HL-60/S4 (cell line): ENCODE results near the gene CSTPP1.
"Not testable (repeated sequence)": the region's sequence is repeated elsewhere in the genome, so short reads cannot be mapped to it uniquely, and the experiment has no call there.

Experiments used
- in situ Hi-C: fragments of 300-500 bp; cut with MboI; formaldehyde crosslinking; loops from 2 replicates; pipeline ENCODE4 v1.14.3; 2022; ENCODE audit warnings: low sequenced_read_pairs

CSTPP1 gene

DNA sequence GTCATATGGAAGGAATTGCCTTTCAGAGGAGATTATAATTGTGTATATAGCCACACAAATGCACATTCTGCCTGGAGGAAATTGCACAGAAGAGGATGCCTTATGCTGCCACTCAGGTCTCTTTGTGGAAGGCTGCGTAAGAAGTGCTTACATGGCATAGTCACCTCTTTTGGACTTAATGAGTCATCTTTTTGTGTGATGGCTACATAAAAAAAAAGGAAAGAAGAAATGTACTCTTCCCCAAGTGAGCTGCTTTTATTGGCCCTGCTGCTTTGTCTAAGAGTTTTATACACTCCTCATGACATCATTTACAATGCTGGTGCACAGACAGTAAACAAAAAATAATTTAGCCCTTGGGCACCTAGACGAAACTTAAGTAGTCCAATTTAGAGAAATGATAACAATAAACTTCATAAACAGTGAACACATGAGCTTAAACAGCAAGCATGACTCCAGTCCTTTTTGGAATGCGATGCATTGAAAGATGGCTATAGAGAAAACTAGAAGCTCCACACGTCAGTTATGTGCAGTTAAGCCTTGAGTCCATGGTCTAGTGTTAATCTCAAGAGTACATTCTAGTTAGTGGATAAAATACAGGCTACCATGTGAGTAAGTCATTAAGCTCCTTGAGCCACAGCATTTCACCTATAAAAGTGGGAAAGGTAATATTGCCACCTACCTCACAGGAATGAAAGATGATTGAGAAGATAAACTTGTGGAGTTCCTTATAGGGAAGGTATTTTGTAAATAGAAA lies 12.0 kb downstream of the CSTPP1 start:
- in situ Hi-C loops, result no loop called here

DNA sequence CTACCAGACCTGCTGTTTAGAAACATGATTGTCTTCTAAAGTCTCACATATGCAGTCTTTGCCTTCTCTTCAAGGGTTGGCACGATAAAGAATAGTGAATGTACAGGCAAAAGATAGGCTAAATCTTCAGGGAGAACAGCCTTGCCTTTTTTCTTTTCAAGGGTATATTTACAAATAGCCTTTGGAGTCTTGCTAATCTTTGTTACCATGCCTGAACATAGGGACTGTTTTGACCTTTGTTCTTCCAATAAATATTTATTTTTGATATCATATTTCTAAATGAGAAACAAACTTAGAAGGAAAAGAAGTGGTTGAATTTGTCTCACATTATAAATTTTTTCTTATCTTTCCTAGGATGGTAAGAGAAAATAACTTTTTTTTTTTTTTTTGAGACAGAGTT lies 12.7 kb downstream of the CSTPP1 start:
- in situ Hi-C loops, result no loop called here

DNA sequence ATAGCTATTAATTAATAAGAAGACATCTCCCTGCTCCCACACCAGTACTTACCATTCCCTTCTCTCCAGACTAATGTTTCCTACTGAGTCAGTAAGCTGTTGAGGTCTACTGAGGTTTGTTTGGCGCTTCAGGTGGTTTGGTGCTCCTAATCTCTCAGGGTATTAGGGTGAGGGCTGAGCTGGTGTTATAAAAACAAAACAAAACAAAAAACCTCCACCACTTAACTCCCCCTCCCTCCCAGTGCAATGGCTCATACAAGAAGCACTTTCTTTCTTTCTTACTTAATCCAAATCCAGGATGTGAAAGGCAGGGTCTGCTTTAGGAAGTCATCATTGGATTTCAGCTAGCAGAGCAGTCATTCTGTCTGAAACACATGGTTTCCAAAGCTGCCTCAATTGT lies 15.3 kb downstream of the CSTPP1 start:
- in situ Hi-C loops, result no loop called here

DNA sequence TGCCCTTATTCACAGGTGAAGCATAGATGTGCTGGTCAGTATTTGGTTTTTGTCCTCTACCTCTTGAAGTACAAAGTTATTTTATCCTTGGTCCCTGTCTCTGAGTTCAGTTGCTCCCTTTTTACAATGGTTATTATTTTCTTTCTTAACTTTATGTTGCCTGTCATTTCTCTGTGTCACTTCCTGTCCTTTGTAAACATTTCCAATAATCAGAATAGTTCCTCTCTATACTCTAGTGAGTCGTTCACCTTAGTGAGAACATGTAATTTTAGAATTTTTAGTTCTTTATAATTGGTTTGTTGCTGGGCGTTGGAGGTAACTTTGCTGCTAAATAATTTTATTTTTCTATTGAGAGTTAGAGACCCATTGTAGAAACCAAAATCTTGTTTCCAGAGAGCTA lies 16.0 kb downstream of the CSTPP1 start:
- in situ Hi-C loops, result no loop called here

DNA sequence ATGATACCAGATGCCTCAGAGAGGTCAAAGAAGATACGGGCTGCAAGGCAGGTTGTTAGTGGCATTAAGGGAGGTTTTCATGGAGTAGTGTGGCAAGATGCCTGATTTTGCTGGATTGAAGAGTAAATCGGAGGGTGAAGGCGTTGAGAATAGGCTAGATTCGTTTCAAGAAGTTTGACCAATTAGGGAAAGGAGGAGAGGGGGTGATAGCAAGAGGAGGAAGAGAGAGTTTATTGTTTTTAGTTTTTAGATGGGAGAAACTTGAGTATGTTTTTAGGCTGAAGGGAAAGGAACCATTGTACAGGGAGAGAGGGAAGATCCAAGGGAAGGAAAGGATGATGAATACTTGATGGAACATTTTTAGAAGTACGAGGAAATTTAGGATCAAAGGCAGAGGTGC lies 16.5 kb downstream of the CSTPP1 start:
- in situ Hi-C loops, result no loop called here

DNA sequence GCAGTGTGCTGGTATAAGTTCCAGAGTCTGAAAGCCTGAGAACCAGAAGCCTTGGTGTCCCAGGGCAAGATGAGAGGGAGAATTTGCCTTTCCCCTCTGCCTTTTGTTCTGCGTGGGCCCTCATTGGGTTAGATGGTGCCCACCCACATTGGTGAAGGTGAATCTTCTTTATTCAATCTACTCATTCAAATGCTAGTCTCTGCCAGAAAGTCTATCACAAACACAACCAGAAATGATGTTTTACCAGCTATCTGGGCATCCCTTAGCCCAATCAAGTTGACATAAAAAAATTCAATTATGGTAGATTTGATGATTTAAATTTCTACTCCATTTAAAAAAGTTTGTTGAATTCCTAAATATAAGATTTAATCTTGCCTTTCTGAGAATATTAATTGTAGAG lies 22.2 kb downstream of the CSTPP1 start:
- in situ Hi-C loops, result no loop called here

DNA sequence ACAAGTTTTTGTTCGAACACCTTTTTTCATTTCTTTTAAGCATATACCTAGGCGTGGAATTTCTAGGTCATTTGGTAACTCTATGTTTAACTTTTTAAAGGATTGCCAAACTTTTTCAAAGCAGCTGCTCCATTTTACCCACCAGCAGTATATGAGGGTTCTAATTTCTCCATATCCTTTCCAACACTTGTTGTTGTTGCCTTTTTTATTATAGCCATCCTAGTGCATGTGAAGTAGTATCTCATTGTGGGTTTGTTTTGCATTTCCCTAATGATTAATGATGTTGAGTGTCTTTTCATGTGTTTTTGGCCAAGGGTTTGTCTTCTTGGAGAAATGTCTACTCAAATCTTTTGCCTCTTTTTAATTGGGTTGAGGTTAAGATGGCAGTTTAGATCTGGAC lies 24.5 kb downstream of the CSTPP1 start:
- in situ Hi-C loops, result no loop called here

DNA sequence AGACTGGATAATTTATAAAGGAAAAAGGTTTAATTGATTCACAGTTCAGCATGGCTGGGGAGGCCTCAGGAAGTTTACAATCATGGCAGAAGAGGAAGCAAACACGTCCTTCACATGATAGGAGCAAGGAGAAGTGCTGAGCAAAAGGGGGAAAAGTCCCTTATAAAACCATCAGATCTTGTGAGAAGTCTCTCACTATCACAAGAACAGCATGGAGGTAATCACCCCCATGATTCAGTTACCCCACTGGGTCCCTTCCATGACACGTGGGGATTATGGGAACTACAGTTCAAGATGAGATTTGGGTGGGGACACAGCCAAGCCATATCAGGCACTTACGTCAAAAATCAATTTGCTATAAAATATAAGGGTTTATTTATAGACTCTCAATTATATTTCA lies 25.3 kb downstream of the CSTPP1 start:
- in situ Hi-C loops, result not testable (repeated sequence)

DNA sequence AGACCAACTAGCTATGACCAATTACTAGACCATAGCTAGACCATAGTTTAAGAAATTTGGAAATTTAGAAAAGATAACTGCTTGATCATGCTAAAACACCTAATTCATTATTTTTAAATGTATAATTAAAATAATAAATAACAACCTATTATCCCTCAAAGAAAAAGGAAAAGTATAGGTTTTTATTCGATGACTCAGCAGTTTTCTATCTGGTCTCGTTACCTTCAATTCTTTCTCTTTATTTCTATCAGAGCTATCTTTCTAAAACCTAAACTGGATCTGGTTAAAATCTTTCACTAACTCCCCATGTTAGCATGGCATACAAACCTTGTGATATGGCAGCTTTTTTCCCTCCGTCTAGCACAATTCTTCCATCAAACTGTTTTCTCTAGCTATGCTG lies 27.3 kb downstream of the CSTPP1 start:
- in situ Hi-C loops, result no loop called here

DNA sequence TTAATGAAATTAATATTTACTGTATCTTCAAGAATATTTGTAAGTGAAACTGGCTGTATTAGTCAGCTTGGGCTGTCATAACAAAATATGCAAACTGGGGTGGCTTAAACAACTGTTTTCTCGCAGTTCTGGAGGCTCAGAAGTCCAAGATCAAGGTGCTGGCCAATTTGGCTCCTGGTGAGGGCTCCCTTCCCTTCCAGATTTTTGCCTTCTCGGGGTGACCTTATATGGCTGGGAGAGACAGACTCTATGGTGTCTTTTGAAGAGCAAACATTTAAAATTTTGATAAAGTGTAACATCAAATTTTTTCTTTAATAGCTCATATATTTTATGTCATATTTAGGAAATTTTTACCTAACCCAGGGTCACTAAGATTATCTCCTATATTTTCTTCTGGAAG lies 30.2 kb downstream of the CSTPP1 start:
- in situ Hi-C loops, result no loop called here

DNA sequence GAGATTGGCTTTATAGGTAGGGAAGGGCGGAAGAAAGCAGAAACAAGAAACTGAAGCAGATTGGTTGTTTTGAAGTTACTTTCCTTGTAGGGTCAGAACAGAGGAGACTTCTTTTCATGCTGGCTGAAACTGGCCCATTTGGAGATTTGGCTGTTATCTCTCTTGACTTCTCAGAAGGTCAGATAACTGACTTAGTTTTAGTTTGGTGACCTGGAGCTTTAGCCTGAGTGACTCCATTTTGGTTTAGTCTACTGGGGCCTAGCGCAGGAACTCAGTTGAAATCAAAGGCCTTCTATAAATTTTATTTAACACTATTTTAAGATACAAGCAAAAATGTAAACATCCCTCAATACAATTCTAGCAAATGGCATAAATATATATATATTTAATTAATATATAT lies 31.4 kb downstream of the CSTPP1 start:
- in situ Hi-C loops, result no loop called here

DNA sequence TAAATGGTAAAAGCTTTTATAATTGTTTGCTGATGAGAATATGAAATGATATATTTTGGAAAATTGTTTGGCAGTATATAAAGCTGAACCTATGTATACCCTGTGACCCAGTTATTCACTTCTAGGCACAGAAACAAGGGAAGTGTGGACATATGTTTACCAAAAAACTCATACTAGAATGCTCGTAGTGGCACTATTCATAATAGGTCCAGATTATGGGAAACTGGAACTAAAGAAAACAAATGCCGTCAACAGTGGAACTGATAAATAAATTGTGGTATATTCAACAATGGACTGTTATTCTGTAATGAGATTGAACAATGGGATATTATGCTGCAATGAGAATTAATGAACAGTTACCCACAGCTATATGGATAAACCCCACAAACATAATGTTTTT lies 32.8 kb downstream of the CSTPP1 start:
- in situ Hi-C loops, result no loop called here

DNA sequence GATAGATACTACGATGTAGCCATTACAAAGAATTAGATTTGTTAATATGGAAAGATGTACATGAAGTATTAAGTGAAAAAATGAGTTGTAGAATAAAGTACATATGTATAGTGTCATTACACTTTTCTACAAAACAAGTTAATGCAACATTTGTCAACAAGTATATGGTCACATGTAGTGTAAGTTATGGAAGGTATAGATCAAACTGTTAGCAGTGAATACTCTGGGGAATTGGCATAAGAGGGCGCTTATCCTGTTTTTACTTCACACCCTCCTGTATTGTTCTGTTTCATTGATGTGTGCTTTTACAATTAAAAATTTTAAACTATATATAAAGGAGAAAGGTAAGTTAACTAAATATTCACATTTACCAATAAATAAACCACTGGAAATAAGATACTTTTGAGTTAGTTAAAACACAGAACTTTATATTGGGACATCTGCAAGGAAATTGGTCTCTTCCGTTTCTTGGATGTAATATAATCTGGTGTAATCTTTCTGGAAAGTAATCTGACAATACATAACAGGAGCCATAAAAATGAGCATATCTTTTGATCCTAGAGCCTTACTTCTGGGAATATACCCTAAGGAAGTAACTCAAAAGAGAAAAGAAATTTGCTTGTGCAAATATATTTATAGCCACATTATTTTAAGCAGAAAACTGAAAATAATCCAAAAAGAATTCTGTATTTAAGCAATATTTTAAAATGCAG lies 34.5 kb downstream of the CSTPP1 start:
- in situ Hi-C loops, result no loop called here

DNA sequence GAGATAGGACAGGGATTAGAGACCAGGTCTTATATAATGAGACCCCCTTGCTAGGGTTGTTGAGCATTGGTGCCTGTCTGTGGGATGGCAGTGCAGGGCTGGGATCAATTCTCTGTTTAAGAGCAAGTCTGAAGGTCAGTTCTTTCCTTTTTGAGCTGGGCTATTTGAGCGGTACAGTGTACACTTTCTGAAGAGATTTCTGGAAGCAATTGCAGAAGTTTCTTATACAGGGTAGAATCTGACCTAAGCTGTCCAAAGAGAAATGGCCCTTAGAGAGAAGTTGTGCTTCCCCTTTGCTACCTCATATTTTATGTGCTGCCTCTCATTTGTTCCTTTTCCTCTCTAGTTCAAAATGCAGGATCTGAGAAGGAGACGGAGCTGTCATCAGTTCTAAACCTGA lies 35.8 kb downstream of the CSTPP1 start:
- in situ Hi-C loops, result no loop called here

DNA sequence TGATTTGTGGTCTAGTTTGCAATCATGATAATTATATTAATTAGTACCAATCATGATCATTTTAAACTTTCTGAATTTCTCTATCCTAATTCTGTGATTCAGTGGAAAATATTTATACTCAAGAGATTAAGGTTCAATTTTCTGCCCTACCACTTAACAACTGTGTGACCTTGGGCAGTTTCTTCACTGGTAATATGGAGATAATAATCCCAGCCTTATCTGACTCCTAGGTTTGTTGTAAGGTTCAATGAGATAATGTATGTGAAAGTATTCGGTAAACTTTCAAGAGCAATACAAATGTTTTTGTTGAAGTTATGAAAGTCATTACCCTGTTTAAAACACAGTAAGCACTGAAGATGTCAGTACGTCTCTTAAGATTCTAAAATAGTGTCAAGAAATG lies 36.3 kb downstream of the CSTPP1 start:
- in situ Hi-C loops, result no loop called here

DNA sequence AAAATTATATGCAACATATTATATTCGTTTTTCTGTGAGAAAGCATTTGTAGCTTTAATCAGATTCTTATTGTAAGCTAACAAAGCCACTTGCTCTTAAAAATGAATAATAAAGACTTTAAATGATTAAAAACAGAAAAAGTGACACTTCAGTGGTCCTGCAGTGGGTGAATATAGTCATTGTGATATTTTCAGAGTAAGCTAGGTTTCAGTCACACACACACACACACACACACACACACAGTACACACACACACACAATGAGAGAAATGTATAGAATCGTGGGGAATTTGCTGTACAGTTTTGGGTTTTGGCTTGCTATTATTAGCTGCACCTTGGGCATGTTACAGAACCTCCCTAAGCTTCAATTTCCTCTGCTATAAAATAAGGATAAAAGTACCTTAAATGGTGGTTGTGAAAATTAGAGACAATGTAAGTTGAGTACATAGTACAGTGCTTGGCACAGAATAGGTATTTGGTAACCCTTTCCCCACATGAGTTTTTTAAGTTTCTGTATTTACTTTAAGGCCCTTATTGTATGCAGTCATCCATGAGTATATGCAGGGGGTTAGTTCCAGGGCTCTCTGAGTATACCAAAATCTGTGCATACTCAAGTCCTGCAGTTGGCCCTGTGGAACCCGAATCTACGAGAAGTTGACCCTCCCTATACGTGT lies 39.8 kb downstream of the CSTPP1 start:
- in situ Hi-C loops, result no loop called here

DNA sequence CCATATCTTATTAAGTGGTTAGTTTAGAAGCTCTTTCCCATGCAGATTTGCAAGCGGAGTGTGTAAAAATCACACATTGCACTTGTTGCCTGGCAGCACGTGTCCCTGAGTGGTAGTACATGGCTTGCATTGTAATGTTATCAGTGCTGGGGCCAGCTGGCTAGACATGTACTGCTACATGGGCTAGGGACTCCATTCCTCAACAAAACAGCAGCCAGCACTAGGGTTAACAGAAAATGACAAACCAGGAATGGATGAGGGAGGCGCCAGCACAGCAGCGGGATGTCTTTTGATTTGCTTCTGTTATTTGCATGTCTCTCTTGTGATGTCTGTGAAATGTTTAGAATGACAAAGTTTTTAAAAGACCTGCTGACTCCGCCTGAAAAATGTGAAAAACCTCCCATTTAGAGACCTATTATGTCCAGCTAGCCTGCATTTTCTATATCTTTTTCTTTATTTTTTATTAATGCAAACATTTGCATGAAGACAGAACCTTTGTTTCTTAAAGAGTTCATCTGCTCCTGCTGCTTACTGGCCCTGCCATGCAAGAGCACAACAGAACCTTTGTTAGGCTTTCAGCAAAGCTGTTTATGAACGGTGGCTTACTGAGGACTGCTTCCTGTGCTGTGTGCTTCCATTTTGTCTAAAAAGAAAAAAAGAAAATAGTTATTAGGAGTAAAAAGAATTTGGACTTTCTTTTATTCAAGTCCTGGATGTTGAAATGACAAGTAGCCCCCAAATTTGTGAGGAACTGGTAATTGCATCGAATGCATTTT lies 40.7 kb downstream of the CSTPP1 start:
- in situ Hi-C loops, result no loop called here

DNA sequence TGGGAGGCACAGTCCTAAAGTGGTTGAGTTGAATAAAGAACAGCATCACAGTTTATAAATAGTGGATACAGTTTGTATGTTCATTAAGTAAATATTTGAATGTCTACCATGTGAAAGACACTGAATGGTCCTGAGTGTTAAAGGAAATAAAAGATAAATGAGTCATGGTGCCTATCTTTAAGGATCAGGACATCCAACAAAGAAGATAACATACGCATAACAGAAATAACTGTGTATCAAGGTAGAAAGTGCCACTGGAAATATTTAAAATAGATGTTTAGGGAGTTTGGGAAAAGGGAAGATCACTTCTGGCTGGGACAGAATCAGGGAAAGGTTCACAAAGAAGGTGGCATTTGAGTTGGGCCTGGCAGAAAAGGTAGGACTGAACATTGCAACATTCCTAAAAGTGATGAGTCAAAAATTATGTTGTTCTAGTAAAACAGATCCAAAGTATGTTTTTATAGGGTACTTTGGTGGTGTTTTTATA lies 41.5 kb downstream of the CSTPP1 start:
- in situ Hi-C loops, result no loop called here

DNA sequence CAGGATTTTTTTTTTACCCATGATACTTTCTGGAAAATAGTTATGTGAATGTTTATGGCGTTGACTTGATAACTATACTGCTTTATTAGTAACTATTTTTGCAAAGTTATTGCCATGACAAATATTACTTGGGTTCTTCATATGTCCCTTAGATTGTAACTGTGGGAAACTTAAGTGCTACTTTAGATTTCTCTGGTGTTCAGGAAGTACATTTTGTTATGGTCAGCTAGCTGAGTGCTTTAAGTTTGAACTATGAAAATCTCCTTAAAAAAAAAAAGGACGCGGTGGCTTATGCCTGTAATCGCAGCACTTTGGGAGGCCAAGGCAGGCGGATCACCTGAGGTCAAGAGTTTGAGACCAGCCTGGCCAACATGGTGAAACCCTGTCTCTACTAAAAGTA lies 42.8 kb downstream of the CSTPP1 start:
- in situ Hi-C loops, result no loop called here

DNA sequence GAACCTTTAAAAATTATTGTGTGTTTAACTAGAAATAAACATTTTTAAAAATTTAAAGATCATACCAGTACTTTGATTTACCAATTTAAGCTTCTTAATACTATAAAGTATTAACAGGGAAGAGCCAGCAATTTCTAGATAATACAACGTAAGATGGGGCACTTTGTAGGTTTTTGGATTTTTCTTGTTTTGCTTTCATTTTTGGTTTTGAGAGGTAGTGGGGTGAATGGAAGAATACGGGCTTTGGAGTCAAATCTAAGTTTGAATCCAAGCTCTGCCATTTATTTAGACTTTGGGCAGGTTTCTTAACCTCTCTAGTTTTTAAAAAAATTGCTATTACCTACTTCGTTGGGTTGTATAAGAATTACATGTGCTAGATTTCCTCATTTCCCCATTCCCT lies 44.9 kb downstream of the CSTPP1 start:
- in situ Hi-C loops, result no loop called here

DNA sequence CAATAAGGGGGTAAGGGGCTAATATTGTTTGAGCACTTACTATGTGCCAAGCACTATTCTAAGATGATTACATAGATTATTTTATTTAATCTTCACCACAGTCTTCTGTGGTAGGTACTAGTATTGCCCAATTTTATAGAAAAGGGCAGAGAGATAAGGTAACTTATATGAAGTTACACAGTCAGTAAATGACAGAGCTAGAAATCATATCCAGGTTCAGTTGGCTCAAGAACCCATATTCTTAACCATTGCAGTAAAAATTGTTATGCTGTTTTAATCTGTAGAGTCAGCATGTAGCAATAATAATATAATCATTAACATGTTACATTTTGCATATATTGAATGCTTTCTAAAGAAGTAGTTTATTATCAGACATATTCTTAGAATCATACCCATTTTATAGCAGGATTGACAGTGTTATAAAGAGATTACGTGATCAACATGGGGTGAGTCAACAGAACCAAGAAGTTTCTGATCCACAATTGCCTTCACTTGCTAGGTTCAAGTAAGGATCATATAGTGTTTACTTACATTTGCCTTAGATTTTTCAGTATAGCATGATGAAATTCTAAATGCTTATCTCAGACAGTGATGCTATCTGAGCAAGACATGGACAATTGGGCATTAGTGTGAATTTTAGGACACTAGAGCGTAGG lies 46.4 kb downstream of the CSTPP1 start:
- in situ Hi-C loops, result no loop called here
